SK-N-MC (cell line): ENCODE results near the gene ASPRV1.

Experiments used
- EZH2 ChIP-seq: fragments of 200-600 bp; sonication (generic); IDR thresholded peaks from one replicate; pipeline ENCODE4 v1.6.1; 2017; ENCODE audit warnings: antibody characterized with exemption
- FOXP2 ChIP-seq: optimal IDR thresholded peaks from 2 replicates; pipeline ENCODE3; 2011; ENCODE audit warnings: mild to moderate bottlenecking, moderate library complexity; ENCODE audit not compliant: insufficient read depth; ENCODE audit errors: extremely low read length, control extremely low read depth
- POLR2AphosphoS5 ChIP-seq: IDR thresholded peaks from 2 replicates; pipeline ENCODE4 v1.6.1; 2012; ENCODE audit warnings: mild to moderate bottlenecking, low read depth, low read length, borderline replicate concordance

GRCh38 chr2:69914950-69915945 is 46.2 kb downstream of the ASPRV1 start, which contains the start of gene MXD1:
- TF ChIP-seq POLR2AphosphoS5, result no peak
- no peak for TF ChIP-seq EZH2
- no peak for TF ChIP-seq FOXP2
